Measurements from ENCODE around the gene ENTREP1.
"Not testable (repeated sequence)": the region's sequence is repeated elsewhere in the genome, so short reads cannot be mapped to it uniquely, and the experiment has no call there.

The ENTREP1 gene, protein sequence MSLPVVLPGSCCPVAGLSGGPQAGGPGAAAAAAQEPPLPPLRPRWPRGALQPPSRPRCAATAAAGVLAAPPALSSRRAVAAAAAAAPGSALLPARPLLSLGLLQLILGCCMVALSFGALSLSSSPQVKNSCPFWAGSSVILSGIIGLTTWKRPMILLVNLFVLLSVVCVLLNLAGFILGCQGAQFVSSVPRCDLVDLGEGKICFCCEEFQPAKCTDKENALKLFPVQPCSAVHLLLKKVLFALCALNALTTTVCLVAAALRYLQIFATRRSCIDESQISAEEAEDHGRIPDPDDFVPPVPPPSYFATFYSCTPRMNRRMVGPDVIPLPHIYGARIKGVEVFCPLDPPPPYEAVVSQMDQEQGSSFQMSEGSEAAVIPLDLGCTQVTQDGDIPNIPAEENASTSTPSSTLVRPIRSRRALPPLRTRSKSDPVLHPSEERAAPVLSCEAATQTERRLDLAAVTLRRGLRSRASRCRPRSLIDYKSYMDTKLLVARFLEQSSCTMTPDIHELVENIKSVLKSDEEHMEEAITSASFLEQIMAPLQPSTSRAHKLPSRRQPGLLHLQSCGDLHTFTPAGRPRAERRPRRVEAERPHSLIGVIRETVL

DNA sequence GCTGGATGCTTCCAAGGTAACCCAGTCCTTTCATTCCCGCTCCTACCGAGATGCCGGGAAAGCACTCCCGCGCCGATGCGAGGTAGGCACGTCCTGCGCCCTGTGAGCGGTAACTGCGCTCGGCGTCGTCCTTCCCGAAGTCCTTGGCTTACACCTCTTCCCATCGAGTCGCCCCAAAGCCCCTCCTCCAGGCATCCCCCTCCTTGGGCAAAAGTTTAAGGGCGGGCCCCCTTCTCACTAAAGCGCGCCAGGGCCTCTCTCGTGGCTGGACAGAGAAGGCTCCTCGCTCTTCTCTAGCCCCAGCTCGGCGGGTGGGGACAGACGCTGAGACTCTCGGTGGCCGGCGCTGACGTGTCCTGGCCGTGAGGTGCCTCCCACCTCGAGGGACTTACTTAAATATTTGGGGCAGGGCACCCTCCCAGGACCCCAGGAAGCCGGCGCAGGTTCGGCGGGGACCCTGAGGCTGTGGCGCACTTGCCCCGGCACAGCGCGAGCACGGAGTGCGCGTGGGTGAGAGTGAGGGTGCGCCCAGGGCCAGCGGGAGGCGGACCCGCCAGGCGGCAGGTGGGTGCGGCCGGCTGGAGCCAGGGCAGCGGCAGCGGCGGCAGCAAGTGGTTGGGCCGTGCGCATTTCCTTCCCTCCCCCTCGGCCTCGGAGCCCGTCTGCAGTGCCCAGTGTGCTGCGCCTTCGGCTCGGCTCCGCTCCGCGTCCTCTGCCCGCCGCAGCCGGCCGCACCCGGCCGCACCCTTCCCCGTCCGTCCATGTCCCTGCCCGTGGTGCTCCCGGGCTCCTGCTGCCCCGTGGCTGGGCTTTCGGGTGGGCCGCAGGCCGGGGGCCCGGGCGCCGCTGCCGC lies at the start of gene ENTREP1:
ENTREP1 (plus strand) TSS at position 667 of the 853 bp plus-strand sequence; CDS start at position 762, 95 bp downstream.
- DNase-seq (ENCODE audit: low read depth in 3 of 3): no peak

DNA sequence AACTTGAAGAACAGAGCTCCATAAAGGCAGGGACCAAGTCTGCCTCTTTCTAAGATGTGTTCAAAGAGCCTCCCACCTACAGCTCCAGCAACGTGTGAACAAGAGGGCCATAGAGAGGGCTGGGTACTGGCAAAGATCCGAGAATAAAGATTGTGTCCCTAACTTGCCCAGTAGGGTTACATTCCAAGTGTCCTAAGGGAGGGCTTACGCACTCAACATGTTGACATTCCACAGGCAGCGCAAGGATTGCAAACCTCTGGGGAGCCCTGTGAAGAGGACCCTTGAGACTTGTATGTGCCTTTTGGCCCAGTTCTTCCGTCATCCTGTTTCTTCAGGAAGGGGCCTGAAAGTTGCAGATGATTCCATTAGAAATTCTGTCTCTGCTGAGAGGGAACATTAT lies 48.2 kb upstream of the ENTREP1 start:
- DNase-seq (ENCODE audit: low read depth in 3 of 3): no peak

DNA sequence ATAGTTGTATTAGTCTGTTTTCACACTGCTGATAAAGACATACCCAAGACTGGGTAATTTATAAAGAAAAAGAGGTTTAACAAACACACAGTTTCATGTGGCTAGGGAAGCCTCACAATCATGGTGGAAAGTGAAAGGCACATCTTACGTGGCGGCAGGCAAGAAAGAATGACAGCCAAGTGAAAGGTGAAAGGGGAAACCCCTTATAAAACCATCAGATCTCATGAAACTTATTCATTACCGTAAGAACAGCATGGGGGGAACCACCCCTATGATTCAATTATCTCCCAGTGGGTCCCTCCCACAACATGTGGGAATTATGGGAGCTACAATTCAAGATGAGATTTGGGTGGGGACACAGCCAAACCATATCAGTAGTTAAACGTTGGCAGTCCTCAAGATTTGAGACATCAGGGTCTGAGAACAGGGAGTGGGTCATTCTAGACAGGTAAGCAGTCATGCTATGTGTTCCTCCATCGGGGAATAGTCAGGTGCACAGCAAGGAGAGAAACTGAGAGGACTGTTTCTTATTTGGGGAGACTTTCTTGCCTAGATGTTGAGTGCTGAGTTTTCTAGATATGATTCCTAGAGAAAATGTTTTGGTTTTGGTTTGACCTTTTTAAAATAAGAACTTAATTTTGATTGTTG lies 45.8 kb upstream of the ENTREP1 start:
- peak in 2 of 3 donors; percentile 6 to 17 for DNase-seq (ENCODE audit: low read depth in 3 of 3)

DNA sequence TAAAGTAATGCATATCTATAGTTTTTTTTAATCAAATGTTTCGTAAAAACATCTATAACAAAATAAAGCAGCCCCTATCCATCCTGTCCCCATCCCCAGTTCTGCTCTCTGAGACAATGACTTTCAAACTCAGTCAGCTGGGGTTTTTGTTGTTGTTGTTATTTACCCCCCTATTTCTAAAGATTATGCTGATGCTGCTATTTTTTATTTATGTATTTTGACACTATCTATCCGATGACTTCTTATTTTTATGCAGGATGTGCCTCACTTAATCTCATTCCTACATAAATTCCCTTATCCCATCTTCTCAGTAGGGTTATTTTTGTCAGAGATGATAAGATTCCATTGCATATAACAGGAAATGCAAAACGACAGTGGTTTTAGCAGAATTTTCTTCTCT lies 45.3 kb upstream of the ENTREP1 start:
- DNase-seq (ENCODE audit: low read depth in 3 of 3): no peak

DNA sequence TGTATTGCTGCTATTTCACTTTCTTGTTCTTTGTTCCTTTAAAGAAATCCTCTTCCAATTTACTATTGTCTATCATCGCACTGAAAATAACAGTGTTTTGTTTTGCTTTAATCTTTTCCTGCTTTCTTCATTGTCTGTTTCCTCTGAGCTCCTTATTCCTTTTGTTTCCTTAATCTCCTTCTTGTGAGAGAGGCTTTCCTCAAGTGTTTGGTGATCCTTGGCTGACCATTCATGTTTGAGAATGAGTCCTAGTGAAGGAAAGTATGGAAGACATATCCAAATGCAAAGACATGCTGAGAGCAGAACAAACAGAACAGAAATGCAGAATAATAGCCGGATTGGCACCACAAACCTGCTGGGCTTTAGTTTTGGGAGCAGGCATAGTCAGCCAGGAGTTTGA lies 42.0 kb upstream of the ENTREP1 start:
- DNase-seq (ENCODE audit: low read depth in 3 of 3): no peak

DNA sequence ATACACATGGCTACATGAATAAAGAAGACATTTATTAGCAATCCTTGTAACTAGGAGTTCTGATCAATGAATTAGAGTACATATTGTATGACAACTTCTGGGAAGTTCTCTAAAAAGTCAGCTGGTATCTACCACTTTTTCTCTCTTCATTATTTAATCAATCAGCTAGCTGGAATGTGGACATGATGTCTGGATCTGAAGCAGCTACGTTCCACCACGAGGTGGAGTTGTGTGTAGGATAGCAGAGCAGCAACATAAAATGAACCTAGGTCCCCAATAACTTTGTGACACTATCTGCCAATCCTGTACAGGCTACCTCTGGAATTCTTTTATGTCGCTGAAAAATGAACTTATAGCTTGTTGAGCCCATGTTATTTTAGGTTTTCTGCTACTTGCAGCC lies 32.9 kb upstream of the ENTREP1 start:
- DNase-seq (ENCODE audit: low read depth in 3 of 3): no peak

DNA sequence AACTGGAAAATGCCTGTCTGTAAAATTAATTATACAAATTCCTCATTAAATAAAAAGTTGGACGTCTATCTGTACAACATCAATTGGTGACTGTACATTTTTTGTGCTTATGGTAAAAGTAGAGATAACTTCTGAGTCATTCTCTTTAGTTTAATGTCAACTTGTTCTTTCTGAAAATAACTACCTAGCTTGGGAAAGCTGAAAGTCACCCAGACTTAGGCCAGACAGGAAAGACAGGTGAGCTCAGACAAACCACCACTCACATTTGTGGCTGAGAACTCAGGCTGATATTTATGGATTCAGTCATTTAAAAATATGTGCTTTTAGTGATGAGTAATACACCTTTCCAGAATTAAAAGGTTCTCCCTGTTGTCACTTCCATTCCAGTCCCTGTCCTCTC lies 31.9 kb upstream of the ENTREP1 start:
- DNase-seq (ENCODE audit: low read depth in 3 of 3): no peak

DNA sequence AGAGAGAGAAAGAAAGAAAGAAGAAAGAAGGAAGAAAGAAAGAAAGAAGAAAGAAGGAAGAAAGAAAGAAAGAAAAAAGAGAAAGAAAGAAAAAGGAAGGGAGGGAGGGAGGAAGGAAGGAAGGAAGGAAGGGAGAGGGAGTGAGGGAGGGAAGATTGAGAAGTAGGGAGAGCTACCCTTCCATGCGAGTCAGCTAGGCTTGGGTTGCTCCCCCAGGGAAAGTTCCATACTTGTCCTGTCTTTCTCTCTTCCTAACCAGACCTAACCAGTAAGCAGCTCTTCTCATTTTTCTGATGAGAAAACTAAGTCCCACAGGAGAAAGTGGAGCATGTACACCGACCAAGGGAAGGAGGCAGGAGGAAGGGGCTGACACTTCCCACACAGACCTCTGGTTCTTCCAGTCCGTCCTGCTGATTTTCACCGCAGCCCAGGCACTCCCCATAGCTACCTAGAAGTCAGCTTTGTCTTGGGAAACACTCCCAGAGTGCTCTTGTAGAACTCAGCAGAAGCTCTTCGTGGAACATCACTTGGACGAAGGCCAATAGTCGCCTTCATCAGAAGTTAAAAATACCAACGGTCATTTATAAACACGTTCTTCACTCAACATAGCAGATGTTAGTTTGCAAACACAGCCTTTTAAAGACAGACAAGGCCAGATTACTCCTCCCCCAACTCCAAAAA lies 29.0 kb upstream of the ENTREP1 start:
- no peak for DNase-seq (ENCODE audit: low read depth in 3 of 3)

DNA sequence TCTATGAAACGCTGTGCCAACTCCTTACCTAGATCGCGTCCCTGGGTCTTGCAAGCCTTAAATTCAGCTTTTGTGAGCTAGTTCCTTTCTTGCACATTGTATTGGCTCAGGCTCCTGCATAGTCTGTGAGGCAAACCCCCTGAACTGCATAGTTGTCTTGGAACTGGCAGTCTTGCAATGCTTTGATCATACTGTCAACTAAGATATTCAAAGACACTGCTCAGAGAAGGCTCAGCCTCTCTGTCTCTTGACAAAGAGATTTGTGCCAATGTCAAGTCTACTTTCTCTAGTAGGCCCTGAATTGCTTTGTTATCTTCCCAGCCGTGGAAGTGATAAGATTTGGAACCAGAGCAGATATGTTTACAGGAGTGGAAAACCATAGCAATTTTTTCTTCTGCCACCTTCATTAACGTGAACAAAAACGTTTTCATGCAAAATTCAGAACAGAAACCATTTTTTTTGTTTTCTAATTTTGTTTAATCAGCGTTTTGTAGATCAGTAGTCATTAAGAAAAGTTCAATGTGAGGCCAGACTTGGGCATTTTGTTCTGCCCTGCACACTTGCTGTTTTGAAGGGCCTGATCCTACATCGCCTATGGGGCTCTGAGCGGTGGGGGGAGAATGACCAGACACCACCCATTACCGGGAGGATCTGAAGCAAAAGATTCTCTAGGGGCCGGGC lies 27.6 kb upstream of the ENTREP1 start:
- DNase-seq (ENCODE audit: low read depth in 3 of 3): no peak

DNA sequence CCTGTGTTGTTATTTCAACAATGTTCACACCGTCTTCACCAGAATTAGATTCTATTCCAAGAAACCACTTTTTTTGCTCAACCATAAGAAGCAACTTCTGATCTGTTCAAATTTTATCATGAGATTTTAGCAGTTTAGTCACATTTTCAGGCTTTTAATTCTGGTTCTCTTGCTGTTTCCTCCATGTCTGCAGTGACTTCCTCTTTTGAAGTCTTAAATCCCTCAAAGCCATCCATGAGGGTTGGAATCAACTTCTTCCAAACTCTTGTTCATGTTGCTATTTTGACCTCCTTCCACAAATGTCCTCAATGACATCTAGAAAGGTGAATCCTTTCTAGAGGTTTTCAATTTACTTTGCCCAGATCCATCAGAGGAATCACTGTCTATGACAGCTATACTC lies 25.7 kb upstream of the ENTREP1 start:
- DNase-seq (ENCODE audit: low read depth in 3 of 3): no peak

DNA sequence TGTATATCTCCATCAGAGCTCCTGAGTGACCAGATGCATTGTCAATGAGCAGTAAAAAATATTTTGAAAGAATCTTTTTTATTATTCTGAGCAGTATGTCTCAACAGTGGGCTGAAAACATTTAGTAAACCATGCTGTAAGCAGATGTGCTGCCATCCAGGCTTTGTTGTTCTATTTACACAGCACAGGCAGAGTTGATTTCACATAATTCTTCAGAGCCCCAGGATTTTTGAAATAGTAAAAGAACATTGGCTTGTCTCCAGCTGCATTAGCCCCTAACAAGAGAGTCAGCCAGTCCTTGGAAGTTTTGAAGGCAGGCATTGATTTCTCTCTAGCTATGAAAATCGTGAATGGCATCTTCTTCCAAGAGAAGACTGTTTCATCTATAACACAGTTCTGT lies 25.2 kb upstream of the ENTREP1 start:
- no peak for DNase-seq (ENCODE audit: low read depth in 3 of 3)

DNA sequence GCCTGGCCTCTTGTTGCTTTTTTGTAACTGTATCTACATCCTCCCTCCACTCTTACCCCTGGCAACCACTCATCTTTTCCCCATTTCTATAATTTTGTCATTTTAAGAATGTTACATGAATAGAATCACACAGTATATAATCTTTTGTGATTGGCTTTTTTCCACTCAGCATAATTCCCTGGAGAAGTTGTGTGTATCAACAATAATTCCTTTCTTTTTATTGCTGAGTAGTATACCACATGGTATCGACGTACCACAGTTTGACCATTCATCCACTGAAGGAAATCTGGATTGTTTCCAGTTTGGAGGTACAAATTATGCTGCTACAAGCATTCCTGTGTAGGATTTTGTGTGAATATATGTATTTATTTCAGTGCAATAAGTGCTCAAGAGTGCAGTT lies 21.7 kb upstream of the ENTREP1 start:
- no peak for DNase-seq (ENCODE audit: low read depth in 3 of 3)

DNA sequence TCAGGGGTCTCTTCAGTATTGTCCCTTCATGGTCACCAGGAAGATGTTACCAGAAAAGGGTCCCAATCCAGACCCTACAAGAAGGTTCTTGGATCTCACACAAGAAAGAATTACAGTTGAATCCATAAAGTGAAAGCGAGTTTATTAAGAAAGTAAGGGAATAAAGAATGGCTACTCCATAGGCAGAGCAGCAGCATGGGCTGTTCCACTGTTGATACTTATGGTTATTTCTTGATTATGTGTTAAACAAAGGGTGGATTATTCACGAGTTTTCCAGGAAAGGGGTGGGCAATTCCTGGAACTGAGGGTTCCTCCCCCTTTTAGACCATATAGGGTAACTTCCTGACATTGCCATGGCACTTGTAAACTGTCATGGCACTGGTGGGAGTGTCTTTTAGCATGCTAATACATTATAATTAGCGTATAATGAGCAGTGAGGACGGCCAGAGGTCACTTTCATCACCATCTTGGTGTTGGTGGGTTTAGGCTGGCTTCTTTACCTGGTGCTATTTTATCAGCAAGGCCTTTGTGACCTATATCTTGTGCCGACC lies 18.0 kb upstream of the ENTREP1 start:
- not testable (repeated sequence) for DNase-seq (ENCODE audit: low read depth in 3 of 3)

DNA sequence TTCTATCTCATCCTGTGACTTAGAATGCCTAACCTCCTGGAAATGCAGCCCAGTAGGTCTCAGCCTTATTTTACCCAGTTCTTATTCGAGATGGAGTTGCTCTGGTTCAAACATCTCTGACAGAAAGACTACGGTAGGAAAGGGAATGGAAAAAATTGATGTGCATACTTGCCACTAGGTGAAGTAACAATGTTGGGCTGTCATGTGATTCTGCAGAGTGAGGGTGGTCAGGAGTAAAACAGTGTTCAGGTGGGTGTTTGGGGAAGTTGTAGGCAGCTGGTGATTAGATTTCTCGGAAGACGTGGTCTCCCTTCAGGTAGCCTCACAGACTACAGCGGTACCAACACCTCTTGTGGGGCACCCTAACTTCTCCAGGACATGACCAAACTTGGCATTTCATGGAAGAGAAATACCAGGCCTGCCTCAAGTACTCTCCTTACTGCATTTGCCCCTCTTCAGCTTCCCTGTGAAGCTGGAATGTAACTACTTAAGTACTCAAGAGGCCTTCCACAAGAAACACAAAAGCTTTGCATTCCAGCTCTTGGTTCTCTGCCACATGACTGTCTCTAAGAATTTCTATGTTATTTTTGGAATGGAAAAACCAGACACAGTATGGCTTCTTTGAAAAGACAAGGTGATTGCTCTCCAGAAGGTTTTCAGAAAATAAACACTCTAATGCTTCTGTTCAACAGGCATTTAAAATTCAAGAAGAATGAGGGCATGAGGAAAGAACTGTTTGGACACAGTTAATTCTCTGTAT lies 17.4 kb upstream of the ENTREP1 start:
- no peak for DNase-seq (ENCODE audit: low read depth in 3 of 3)

DNA sequence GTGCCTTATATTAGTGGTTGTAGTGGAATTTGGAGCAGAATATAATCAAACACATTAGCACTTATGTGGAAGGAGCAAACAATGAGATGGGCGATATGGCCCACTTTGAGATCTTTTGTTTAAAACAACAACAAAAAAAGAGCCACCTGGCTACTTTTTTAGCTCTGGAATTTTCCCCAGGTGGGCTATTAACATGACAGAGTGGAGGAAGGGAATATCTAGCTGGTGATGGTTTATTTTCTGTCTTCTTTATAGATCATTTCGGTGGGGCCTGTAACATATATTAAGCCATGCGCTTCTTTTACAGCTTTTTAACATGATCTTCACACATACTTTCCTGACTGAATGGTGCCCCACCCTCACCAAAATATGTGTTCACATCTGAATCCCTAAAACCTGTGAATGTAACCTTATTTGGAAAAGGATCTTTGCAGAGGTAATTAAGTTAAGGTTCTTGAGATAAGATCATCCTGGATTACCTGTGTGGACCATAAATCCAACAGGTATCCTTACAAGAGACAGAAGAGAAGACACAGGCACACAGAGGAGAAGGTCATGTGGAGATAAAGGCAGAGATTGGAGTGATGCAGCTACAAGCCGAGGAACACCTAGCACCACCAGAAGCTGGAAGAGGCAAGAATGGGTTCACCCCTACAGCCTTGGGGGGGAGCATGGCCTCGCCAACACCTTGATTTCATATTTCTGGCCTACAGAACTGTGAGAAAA lies 16.6 kb upstream of the ENTREP1 start:
- no peak for DNase-seq (ENCODE audit: low read depth in 3 of 3)

DNA sequence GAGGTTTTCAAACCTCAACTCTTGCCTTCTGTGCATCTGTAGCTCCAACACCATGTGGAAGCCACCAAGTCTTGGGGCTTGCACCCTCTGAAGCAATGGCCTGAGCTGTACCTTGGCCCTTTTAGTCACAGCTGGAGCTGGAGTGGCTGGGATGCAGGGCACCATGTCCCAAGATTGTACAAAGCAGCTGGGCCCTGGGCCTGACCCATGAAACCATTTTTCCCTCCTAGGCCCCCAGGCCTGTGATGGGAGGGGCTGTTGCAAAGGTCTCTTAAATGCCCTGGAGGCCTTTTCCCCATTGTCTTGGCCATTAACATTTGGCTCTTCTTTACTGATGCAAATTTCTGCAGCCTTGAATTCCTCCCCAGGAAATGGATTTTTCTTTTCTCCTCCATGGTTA lies 11.8 kb upstream of the ENTREP1 start:
- no peak for DNase-seq (ENCODE audit: low read depth in 3 of 3)

DNA sequence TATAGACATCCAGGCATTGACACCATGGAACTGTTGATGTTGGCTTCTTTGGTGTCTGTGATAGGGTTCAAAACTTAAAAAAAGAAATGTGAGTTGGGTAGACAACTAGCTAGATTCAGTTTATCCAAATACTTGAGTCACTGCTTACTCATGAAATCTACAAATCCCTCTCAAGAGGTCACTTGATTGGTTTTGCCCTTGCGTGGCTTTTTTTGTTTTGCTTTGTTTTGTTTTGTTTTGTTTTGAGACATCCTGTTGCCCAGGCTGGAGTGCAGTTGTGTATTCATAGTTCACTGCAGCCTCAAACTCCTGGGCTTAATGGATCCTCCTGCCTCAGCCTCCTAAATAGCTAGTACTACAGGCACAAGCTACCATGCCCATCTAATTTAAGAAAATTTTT lies 10.5 kb upstream of the ENTREP1 start:
- no peak for DNase-seq (ENCODE audit: low read depth in 3 of 3)

DNA sequence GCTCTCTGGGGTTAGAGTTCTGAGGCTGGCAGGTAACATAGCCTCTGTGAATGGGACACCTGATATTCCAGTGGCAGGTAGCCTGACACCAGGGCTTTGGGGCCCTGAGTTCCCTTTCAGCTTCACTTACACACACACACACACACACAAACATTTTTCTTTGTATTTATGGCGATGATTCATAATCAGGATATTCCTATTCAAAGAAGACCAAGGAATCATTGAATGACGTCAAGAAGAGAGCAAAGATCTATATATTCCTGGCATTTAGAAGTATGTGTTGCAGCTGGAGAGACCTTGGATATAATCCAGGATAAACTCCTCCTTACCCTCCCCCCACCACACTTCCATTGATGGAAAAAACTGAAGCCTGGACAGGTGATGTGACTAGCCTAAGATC lies 7.9 kb upstream of the ENTREP1 start:
- DNase-seq (ENCODE audit: low read depth in 3 of 3): no peak

DNA sequence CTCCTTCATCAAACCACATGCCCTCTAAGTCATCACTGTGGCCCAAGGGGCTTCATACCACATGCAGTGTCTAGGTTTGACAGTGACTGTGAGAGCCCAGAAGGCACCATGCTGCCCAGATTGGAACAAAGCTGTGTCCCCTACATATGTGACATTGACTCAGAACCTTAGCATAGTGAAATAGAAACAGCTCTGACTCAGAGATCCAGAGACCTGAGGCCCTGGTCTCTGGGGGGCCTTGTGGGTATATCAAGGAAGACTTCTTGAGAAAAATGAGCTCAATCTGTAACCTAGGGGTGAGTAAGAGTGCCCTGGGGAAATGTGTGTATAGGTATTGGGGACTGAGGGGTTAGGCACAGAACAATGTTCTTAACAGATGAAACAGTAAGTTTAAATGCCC lies 7.1 kb upstream of the ENTREP1 start:
- peak in 2 of 3 donors; percentile 3 to 41 for DNase-seq (ENCODE audit: low read depth in 3 of 3)

Measured in stimulated activated CD4-positive, alpha-beta T cell treated with anti-CD3 and anti-CD28 coated beads, TNF-alpha, amount 100 ng/mL, for 48 hours (primary cell).